GM18519 (cell line): ENCODE data around the gene ENTPD8.
"Not testable (repeated sequence)": the region's sequence is repeated elsewhere in the genome, so short reads cannot be mapped to it uniquely, and the experiment has no call there.

Experiments used
- ATAC-seq: cut with Tn5 transposase; IDR thresholded peaks from one replicate; pipeline ENCODE4 v1.9.1; 2021; ENCODE audit warnings: mild to moderate bottlenecking, moderate library complexity; ENCODE audit not compliant: unreplicated experiment, low FRiP score

ENTPD8 gene

GRCh38 chr9:137396634-137397367, 44.4 kb downstream of the ENTPD8 start:
- ATAC-seq: no peak

GRCh38 chr9:137396227-137396626, 44.9 kb downstream of the ENTPD8 start:
- no peak for ATAC-seq

- ATAC-seq: no peak
Observed at GRCh38 chr9:137395666-137396010, 45.5 kb downstream of the ENTPD8 start.

GRCh38 chr9:137394866-137395665, 46.1 kb downstream of the ENTPD8 start:
- ATAC-seq: no peak

- no peak for ATAC-seq
Observed at GRCh38 chr9:137393176-137394150, 47.7 kb downstream of the ENTPD8 start.

- no peak for ATAC-seq
Observed at GRCh38 chr9:137392232-137393007, 48.7 kb downstream of the ENTPD8 start.

- ATAC-seq: no peak
Observed at GRCh38 chr9:137391411-137391754, 49.8 kb downstream of the ENTPD8 start.

- ATAC-seq: no peak
Observed at GRCh38 chr9:137390553-137391410, 50.4 kb downstream of the ENTPD8 start.

- no peak for ATAC-seq
Observed at GRCh38 chr9:137389428-137389746, 51.8 kb downstream of the ENTPD8 start.

GRCh38 chr9:137388589-137389427, 52.3 kb downstream of the ENTPD8 start:
- ATAC-seq: no peak

- no peak for ATAC-seq
Observed at GRCh38 chr9:137387891-137388560, 53.1 kb downstream of the ENTPD8 start.

GRCh38 chr9:137387114-137387890, 53.9 kb downstream of the ENTPD8 start:
- no peak for ATAC-seq

GRCh38 chr9:137386507-137387113, 54.5 kb downstream of the ENTPD8 start:
- not testable (repeated sequence) for ATAC-seq

- no peak for ATAC-seq
Observed at GRCh38 chr9:137385061-137385655, 56.0 kb downstream of the ENTPD8 start.
